ENCODE results near the gene LRP3.
"Not testable (repeated sequence)": the region's sequence is repeated elsewhere in the genome, so short reads cannot be mapped to it uniquely, and the experiment has no call there.

LRP3 gene

GRCh38 chr19:33176670-33177416 lies 17.3 kb upstream of the LRP3 start:
- peak; percentile 98 for DNase-seq (ENCODE audit: low spot score)

DNA sequence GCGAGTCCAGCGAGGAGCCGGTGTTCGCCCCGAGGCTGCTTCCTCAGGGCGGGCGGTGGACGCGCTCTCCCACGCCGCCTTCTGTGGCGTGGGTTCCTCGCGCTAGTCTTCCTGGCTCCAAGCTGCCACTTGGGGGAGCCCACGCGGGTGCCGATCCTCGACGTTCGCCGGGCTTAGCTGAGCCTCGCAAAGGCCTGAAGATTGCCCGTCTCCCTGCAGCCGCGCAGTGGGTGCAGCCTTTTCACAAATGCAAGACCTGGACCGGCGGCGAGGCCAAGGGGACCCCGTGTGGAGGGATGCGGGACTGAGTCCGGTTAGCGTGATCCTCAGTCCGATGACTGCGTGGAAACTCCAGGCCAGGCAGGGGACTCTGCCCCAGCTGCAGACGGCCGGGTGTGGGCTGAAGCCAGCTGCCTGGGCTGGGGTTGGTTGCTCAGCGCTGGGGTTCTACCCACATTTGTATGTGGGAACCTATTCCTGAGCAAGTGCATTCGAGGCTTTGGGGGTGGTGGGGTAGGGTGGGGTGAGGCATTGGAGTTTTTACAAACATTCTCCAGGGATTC lies 16.6 kb upstream of the LRP3 start:
- no peak for DNase-seq (ENCODE audit: low spot score)

GRCh38 chr19:33186431-33187182 lies 7.5 kb upstream of the LRP3 start:
- DNase-seq (ENCODE audit: low spot score) = no peak

GRCh38 chr19:33187183-33187540 lies 7.0 kb upstream of the LRP3 start:
- DNase-seq (ENCODE audit: low spot score) = no peak

DNA sequence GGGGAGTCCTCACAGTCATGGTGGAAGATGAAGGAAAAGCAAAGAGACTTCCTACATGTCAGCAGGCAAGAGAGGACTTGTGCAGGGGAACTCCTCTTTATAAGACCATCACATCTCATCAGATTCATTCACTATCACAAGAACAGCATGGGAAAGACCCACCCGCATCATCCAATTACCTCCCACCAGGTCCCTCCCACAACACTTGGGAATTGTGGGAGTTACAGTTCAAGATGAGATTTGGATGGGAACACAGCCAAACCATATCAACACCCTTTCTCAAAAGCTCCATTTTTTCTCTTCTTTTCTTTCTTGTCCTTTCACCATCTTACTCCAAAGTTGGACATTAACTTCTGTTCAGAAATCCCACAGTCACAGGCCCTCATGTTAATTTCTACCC lies 4.7 kb upstream of the LRP3 start:
- DNase-seq (ENCODE audit: low spot score) = no peak

DNA sequence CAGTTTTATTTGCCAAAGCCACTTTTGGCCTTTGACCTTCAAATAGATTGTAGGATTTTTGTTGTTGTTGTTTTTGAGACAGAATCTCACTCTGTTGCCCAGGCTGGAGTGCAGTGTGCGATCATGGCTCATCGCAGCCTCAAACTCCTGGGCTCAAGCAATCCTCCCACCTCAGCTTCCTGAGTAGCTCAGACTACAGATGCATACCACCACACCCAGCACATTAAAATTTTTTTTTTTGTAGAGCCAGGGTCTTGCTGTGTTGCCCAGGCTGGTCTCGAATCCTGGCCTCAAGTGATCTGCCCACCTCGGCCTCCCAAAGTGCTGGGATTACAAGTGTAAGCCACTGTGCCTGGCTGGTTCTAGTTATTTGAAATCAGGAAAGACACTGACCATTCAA lies 3.0 kb upstream of the LRP3 start:
- not testable (repeated sequence) for DNase-seq (ENCODE audit: low spot score)

- no peak for DNase-seq (ENCODE audit: low spot score)
These were observed 2.6 kb upstream of the LRP3 start for GRCh38 chr19:33191501-33191900.

DNA sequence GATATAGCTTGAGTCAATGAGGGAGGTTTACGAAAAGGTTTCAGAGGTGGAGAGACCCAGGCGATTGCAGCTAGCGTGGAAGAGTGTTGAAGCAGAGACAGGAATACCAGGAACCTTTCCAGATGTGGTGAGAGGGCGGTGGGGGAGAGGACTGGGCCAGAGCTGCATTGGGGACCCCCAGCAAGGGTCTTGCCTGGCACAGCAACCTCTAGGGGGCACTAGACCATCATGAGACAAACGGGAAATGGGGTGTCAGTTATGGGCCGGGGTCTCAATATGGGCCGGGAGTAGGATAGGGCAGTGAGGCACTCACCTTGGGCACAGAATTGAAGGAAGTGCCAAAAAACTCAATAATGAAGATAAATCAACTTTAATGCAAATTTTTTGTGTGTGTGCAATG lies 2.1 kb upstream of the LRP3 start:
- DNase-seq (ENCODE audit: low spot score) = no peak

DNA sequence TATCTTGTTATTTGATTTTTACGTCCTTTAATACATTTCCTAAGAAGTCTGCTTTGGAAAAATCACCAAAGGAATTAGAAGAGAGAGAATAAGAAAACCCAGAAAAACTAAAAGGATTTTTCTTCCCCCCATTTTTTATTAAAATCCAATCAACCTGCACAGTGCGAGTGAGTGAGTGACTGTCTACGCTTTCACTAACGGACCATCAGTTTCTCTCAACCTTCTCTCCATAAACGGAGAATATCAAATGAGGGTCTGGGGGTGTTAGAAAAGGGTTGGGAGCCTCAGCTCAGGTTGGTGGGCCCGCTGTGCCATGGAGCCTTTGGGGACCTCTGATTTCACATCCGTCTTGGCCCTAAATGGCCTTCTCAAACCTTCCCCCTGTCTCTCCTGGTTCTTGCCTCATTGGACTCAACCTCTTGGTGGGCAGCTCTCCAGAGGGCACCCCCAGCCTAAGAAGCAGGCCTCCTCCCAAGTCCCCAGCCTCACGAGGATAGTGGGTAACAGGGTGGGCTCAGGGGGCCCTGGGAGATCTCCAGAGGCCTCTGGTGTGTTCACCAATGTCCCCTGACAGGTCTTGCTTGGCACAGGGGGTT lies 763 bp upstream of the LRP3 start:
- no peak for DNase-seq (ENCODE audit: low spot score)

DNA sequence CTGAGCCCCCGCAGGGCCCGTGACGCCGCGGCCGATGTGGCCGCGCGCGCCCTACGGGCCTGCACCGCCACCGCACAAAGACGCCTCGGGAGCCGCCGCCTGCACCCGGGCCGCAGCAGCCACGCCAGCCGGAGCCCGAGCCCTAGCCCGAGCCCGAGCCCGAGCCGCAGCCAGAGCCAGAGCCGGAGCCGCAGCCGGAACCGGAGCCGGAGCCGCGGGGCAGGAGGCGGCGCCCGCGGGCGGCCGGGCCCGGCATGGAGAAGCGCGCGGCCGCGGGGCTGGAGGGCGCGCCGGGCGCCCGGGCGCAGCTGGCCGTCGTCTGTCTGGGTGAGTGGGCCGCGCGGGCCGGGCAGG lies 379 bp downstream of the LRP3 start:
- no peak for DNase-seq (ENCODE audit: low spot score)

DNA sequence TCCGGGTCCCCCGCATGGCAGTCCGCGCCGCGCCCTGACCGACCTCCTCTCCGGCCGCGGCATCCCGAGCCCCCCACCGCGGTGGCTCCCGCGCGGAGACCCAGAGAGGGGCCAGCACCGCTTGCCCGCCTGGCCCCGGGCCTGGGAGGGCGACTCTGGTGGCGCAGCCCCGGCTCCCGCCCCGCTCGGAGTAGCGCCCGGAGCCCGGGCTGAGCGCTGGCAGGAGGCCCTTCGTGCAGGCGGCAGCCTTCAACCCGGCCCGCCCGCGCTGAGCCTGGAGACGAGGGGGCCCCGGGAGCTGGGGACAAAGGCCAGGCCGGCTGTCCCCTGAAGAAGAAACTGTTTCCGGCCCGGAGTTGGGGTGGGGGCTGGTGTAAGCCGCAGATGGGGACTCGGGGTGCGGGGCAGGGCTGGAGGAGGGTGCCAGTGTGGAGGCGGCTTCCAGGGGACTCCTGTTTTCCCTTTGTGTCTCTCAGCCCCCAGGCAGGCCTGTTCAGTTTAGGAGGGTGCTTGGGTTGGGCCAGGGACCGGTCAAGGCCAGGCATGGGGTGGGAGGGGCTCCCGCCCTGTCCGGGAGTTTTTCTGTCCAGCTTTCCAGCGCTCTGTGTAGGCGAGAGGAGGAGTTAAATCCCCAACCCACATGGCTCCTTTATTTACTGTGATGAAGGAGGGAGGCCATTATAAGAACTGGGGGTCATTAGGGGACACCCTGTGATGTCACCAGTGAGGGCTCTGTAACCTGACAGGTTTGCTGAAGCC lies 935 bp downstream of the LRP3 start:
- no peak for DNase-seq (ENCODE audit: low spot score)

DNA sequence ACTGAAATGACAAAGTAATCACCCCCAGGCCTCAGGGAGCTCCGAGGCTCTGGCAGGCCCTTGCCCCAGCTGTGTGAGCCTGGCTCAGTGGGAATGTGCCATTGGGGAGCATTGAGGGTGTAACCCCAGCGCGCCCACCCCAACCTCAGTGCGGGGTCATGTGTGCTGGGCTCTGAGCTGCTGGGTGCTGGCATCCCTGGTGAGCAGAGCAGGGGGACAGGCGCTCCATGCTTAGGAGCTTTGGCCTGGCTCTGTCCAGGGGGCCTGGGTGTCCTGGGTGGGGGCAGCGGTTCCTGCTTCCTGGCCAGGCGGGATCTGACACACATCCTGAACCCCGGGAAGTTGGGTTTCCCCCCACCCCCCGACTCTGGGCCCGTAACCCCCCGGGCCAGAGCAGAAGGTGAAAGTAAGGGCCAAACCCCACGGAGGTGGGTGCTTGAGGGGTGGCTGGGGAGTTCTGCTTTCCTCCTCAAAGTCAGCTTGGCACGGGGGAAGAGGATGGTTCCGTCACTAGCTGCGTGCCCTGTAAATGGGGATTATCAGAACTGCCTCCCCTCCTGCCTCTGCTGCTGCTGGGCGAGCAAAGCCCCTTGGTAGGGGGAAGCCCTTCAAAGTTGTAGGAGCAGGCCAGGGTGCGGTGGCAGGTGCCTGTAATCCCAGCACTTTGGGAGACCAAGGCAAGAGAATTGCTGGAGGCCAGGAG lies 1.7 kb downstream of the LRP3 start:
- no peak for DNase-seq (ENCODE audit: low spot score)

DNA sequence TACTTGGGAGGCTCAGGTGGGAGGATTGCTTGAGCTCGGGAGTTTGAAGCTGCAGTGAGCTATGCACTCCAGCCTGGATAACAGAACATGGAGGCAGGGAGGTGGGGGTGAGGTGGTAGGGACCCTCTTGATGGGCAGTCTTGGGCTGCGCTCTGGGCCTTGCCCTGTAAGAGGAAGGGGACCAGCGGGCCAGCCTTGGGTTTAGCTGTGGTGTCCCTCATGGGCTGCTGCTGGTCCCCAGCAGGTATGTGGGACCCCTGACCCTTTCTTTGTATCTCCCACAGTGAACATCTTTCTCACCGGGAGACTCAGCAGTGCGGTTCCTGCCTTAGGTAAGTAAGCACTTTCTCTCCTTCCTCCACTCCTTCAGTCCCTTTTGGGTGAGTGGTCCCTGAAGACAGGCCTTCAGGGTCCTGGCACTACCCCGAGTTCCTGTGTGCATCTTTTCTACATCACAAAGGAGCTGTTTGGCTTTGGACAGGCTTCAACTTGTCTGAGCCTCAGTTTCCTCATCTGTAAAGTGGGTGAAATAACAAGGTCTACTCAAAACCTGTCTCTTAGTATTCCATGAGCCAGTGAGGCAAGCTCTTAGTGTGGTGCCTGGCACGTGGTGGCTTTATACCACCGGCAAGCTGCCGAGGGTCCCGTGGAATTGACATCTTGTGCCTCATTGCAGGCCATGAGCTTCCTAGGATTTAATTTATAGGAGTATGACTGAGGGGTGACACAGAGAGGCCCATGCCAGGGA lies 2.5 kb downstream of the LRP3 start:
- no peak for DNase-seq (ENCODE audit: low spot score)

- DNase-seq (ENCODE audit: low spot score) = no peak
These were observed 3.5 kb downstream of the LRP3 start for GRCh38 chr19:33197591-33198000.

DNA sequence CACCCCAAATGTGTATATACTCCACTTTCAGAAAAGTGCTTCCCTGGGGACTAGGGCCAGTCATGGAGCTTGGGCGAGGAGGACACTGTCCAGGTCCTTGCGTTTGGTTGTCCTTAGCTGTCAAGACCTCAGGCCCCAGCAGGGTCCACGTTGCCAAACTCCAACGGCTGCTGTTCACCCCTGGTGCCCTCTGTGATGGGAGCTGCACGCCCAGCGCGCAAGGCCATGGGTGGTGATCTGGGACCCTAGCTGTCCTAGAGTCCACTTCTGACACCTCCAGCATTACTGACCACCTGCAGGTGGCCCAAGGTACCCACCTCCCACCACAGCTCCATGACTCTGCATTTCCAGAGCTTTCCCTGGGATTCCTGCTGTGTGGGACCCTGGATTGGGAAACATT lies 4.0 kb downstream of the LRP3 start:
- DNase-seq (ENCODE audit: low spot score) = no peak

GRCh38 chr19:33199441-33200265 lies 5.5 kb downstream of the LRP3 start:
- DNase-seq (ENCODE audit: low spot score) = no peak

- no peak for DNase-seq (ENCODE audit: low spot score)
These were observed 7.3 kb downstream of the LRP3 start for GRCh38 chr19:33201473-33201872.

GRCh38 chr19:33201886-33202545 lies 7.9 kb downstream of the LRP3 start:
- no peak for DNase-seq (ENCODE audit: low spot score)
